OCI-LY1 (cell line): ENCODE measurements around the gene COX6A1.

Experiments used
- H2AFZ ChIP-seq: fragments of 200-600 bp; sonication (generic), shearing (Covaris generic); 2 replicates; pipeline ENCODE4 v1.6.0; 2014; ENCODE audit warnings: antibody characterized with exemption, mild to moderate bottlenecking, low read length
- H3F3A ChIP-seq: fragments of 200-600 bp; sonication (generic), shearing (Covaris generic); 2 replicates; pipeline ENCODE4 v1.6.0; 2014; ENCODE audit warnings: mild to moderate bottlenecking, antibody characterized with exemption, low read length, moderate library complexity; ENCODE audit not compliant: insufficient read depth
- H3K27ac ChIP-seq: fragments of 200-600 bp; sonication (generic); 2 replicates; pipeline ENCODE4 v1.5.1; 2014; ENCODE audit warnings: low read length, mixed run types, mild to moderate bottlenecking, low read depth; ENCODE audit not compliant: poor library complexity, severe bottlenecking
- H3K27me3 ChIP-seq: fragments of 200-600 bp; sonication (generic); 2 replicates; pipeline ENCODE4 v1.6.0; 2014; ENCODE audit warnings: antibody characterized with exemption, mild to moderate bottlenecking, low read length, moderate library complexity; ENCODE audit not compliant: insufficient read depth
- H3K36me3 ChIP-seq: fragments of 200-600 bp; sonication (generic); 2 replicates; pipeline ENCODE4 v1.6.1; 2014; ENCODE audit warnings: mild to moderate bottlenecking, antibody characterized with exemption, low read length, moderate library complexity, mixed read lengths; ENCODE audit not compliant: insufficient read depth
- H3K4me1 ChIP-seq: fragments of 200-600 bp; sonication (generic); 2 replicates; pipeline ENCODE4 v1.5.1; 2014; ENCODE audit warnings: mild to moderate bottlenecking, low read length, moderate library complexity; ENCODE audit not compliant: insufficient read depth, severe bottlenecking
- H3K4me2 ChIP-seq: fragments of 200-600 bp; sonication (generic), shearing (Covaris generic); 2 replicates; pipeline ENCODE4 v1.6.1; 2014; ENCODE audit warnings: low read length
- H3K4me3 ChIP-seq: fragments of 200-600 bp; sonication (generic); 2 replicates; pipeline ENCODE4 v1.5.1; 2014; ENCODE audit warnings: low read length, low read depth, mild to moderate bottlenecking, mixed read lengths; ENCODE audit not compliant: poor library complexity, severe bottlenecking
- H3K79me2 ChIP-seq: fragments of 200-600 bp; shearing (Covaris generic); 2 replicates; pipeline ENCODE4 v1.6.1; 2016; ENCODE audit warnings: mixed run types, low read length, mixed read lengths; ENCODE audit not compliant: insufficient read depth
- H3K9ac ChIP-seq: fragments of 200-600 bp; sonication (generic), shearing (Covaris generic); 2 replicates; pipeline ENCODE4 v1.6.1; 2014; ENCODE audit warnings: mild to moderate bottlenecking, low read length, mixed read lengths
- H3K9me2 ChIP-seq: fragments of 200-600 bp; sonication (generic), shearing (Covaris generic); 2 replicates; pipeline ENCODE4 v1.6.1; 2014; ENCODE audit warnings: low read depth, mild to moderate bottlenecking, low read length, mixed read lengths
- H3K9me3 ChIP-seq: fragments of 200-600 bp; shearing (Covaris generic); 2 replicates; pipeline ENCODE4 v1.6.1; 2014; ENCODE audit warnings: low read length, mixed read lengths
- H4K20me1 ChIP-seq: fragments of 200-600 bp; sonication (generic), shearing (Covaris generic); 2 replicates; pipeline ENCODE4 v1.6.0; 2016; ENCODE audit warnings: mild to moderate bottlenecking, low read length; ENCODE audit not compliant: insufficient read depth
- EZH2 ChIP-seq: fragments of 200-600 bp; sonication (generic), shearing (Covaris generic); IDR thresholded peaks from 2 replicates; pipeline ENCODE4 v1.8.0; 2017; ENCODE audit warnings: borderline replicate concordance, mixed run types, mild to moderate bottlenecking, antibody characterized with exemption, low read length, moderate library complexity, mixed read lengths
- TF ChIP-seq, protein P1 (sequence below): fragments of 200-600 bp; sonication (generic), shearing (Covaris generic); IDR thresholded peaks from 2 replicates; pipeline ENCODE4 v1.5.1; 2017; ENCODE audit warnings: mild to moderate bottlenecking, antibody characterized with exemption, low read length, moderate library complexity, mixed read lengths

COX6A1 gene

DNA sequence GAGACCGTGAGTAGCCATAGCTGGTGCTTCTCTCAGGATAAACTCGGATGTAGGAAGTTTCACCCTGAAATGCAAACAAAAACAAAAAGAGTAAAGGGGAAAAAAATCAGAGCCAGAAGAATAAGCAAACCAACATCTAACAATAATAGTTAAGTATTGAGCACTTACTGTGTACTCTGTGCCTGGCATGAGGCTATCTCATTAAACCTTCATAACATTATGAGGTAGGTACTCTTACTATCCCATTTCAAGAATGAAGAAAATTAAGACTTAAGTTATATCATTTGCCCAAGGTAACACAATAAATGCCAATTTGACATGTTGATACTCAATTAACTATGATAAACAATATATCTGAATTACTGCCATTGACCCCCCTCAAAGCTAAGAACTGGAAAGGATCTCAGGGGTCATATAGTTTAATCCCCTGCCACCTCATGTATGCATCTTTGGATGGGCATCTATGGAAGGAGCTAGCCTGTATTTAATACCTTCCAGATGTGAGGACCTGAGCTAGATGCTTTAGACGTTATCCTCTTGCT is 24.3 kb downstream of the COX6A1 start:
- no peak overlapping the region for H2AFZ ChIP-seq
- H4K20me1 ChIP-seq = 0 out of 2 replicates have a peak, but pooled peaks cover 3% of the 10 kb centered on the region
- H3K4me2 ChIP-seq = no peak overlapping the region
- no peak overlapping the region for H3K4me3 ChIP-seq
- H3K4me1 ChIP-seq = peaks cover 12% of the 10 kb centered on the region
- TF ChIP-seq, protein P1, sequence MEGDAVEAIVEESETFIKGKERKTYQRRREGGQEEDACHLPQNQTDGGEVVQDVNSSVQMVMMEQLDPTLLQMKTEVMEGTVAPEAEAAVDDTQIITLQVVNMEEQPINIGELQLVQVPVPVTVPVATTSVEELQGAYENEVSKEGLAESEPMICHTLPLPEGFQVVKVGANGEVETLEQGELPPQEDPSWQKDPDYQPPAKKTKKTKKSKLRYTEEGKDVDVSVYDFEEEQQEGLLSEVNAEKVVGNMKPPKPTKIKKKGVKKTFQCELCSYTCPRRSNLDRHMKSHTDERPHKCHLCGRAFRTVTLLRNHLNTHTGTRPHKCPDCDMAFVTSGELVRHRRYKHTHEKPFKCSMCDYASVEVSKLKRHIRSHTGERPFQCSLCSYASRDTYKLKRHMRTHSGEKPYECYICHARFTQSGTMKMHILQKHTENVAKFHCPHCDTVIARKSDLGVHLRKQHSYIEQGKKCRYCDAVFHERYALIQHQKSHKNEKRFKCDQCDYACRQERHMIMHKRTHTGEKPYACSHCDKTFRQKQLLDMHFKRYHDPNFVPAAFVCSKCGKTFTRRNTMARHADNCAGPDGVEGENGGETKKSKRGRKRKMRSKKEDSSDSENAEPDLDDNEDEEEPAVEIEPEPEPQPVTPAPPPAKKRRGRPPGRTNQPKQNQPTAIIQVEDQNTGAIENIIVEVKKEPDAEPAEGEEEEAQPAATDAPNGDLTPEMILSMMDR = no peak
- no peak for TF ChIP-seq EZH2
- H3K27ac ChIP-seq = no peak overlapping the region
- H3F3A ChIP-seq = no peaks in the 10 kb centered on the region
- H3K36me3 ChIP-seq = peaks cover 97% of the 10 kb centered on the region
- no peaks in the 10 kb centered on the region for H3K9me3 ChIP-seq
- H3K27me3 ChIP-seq = no peaks in the 10 kb centered on the region
- H3K9me2 ChIP-seq = no peaks in the 10 kb centered on the region
- no peak overlapping the region for H3K9ac ChIP-seq
- H3K79me2 ChIP-seq = peaks cover 23% of the 10 kb centered on the region

DNA sequence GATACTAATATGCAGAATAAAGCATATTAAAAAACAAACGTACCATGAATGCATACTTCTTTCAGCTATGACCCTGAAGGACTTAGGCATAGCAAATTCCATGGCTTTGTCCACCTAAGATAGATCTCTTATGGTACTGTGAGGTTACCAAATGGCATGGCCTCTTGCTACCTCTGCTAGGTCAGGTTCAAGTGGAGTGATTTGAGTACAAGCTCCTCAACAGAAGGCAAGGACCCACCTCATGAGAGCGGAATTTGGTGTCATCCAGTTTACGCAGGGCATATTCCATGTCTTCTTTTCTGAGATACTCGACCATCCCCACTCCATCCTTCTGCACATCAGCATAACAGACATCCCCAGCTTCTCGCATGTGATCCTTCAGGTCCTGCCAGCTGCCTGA is 25.8 kb downstream of the COX6A1 start:
- Histone ChIP-seq H3K4me3 (no peak overlapping the region), H2AFZ (no peak overlapping the region), H3K27ac (no peak overlapping the region), H4K20me1 (0 out of 2 replicates have a peak, but pooled peaks cover 3% of the 10 kb centered on the region), H3F3A (no peaks in the 10 kb centered on the region), H3K4me2 (no peak overlapping the region), H3K36me3 (peaks cover 90% of the 10 kb centered on the region), H3K9me3 (no peaks in the 10 kb centered on the region), H3K27me3 (no peaks in the 10 kb centered on the region), H3K9ac (no peak overlapping the region), H3K9me2 (no peaks in the 10 kb centered on the region), H3K79me2 (peaks cover 38% of the 10 kb centered on the region), H3K4me1 (peaks cover 23% of the 10 kb centered on the region)
- TF ChIP-seq EZH2 = no peak

DNA sequence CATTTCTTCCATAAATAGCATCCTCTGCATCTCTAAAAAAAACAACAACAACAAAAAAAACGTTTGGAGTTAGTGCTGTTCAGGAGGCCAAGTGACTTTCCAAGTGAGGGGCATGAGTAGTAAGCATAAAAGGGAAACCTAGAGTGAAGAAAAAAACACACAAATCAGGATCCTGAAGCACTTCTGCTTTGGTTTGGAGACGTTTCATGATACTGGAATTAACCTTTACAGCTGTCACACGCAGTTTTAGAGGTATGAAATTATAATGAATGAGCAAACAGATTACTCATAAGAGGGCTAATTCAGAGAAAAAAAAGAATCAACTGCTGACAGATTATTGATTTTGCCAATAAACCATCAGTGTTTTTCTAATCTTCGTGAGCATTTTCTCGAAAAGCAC is 27.8 kb downstream of the COX6A1 start:
- Histone ChIP-seq H3K9ac (no peak overlapping the region), H3K9me3 (no peaks in the 10 kb centered on the region), H3K9me2 (no peaks in the 10 kb centered on the region), H3K36me3 (peaks cover 70% of the 10 kb centered on the region), H4K20me1 (0 out of 2 replicates have a peak, but pooled peaks cover 3% of the 10 kb centered on the region), H2AFZ (no peak overlapping the region), H3F3A (no peaks in the 10 kb centered on the region), H3K79me2 (peaks cover 42% of the 10 kb centered on the region), H3K27ac (no peak overlapping the region), H3K4me2 (no peak overlapping the region; the same call in 1 of the 2 replicates), H3K4me1 (peaks cover 30% of the 10 kb centered on the region), H3K4me3 (no peak overlapping the region), H3K27me3 (no peaks in the 10 kb centered on the region)
- TF ChIP-seq, protein P1 = no peak
- TF ChIP-seq EZH2 = no peak
